ENCODE measurements around the gene FKBP5.

Gene FKBP5

DNA sequence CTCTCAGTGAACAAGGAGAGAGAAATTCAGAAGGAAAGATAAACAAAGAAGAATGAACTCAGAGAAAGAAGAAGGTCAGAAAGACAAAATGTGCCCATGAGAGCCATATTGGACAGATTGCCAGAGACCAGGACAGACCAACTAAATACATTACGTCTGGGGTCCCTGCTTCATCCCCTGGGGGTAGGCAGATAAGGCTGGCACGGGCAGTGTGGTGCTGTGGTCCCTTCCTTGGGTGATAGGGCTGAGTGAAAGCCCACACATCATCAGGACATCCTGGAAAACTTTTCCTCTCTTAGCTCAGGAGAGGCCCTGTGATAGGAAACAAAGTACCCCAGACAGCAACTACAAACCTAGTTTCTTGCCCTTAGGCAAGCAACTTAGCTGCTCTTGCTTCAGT lies 34.9 kb upstream of the FKBP5 start:
- DNase-seq (ENCODE audit: low read depth) = no peak

DNA sequence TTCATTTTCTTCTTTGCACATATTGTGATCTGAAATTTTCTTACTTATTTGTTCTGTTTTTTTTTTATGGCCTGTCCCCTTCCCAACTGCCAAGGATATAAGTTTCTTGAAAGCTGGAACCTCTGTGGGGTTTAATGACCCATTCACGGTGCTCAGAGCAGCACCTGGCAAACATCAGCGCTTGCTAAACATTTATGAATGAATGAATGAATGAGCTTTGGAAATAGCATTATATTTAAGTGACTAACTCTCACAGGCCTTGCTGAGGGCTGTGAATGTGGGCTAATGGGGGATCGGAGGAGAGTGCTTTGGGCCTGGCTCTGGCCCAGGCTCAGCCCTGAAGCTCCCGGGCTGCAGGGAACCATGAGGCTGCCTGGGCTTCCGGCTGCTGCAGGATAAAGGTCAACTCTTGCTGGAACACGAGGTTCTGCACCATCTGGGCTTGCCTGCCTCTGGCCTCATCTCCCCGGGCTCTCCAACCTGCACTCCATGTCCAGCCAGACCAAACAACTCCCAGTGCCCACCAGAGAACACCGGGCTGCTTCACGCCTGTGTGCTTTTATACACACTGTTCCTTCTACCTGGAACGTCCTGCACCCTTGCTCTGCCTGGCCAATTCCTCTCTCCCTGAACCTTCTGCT lies 33.5 kb upstream of the FKBP5 start:
- DNase-seq (ENCODE audit: low read depth) = no peak

DNA sequence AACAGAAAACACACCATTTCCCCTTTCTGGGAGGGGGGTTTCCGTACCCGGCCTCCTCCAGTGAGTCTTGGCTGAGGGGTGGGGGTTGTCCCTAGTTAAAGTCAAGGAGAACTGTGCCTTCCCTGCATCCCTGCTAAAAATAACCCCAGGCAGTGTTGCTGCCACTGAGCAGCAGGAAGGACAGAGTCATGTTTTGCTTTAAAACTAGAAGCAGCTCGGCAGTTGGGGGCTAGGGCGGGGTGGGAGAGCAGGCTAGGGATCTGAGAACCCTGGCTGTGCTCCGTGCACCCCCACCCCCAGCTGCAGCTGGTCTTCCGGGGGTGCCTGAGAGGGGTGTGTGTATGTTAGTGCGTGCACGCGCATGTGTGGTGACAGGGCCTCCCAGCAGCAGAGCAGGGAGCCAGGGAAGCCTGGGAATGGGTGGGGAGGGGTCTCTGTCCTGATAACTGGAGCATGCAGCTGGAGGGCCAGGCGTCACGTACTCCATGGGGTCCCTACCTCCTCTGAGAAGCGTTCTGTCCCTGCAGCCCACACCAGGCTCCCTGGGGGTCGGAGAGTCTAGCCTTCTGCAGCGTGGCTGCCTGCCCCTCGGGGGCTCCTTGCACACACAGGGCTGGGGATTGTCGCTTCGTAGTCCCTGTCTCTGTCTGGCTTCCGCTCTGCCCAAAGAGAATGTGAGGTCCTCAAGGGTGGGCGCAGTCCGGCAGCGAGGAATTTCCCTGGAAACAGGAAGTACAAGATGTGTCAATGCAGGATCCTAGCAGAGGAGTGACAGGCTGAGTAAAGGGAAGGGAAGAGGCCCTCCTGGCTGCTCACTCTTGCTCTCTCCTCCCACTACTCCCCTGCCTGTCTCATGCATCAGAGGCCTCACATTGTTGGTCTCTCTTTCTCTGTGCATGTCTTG lies 31.4 kb upstream of the FKBP5 start:
- peak; percentile 48 for DNase-seq (ENCODE audit: low read depth)

DNA sequence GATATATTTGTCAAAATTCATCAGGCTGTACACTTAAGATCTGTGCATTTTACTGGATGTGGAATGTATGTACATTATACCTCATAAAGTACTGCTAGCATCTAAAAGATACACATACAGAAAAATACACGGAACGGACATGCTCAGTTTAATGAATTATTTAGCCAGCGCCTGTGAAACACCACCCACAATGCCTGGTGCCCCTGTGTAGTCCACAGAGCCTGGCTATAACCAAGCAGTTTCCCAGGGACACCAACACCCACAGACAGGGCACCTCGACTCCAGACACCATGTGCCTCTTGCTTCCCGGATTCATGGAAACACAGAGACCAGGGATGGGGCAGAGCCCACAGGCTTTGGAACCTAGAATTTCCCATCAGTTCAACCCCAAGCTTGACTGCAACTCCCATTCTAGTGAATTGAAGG lies 30.7 kb upstream of the FKBP5 start:
- no peak for DNase-seq (ENCODE audit: low read depth)

DNA sequence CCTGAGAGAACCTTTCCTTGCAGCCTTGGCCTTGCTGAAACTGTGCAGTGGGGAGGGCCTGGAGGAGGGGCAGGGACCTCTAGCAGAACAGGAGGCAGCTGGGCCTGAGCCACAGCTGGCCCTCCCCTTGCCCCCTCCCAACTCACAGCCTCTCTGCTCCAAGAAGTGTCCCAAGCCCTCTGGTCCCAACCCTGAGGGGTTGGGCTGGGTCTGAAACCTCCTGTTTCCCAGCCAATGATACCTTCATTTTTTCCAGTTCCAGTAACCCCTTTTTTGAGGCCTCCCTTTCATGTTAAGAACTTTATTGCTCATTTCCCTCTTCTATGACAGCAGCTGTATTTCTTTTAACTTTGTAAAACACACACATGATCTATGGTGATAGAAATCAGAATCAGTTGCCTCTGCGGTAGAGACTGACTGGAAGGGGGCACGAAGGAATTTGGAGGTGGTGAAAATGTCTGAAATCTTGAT lies 30.2 kb upstream of the FKBP5 start:
- DNase-seq (ENCODE audit: low read depth) = no peak

DNA sequence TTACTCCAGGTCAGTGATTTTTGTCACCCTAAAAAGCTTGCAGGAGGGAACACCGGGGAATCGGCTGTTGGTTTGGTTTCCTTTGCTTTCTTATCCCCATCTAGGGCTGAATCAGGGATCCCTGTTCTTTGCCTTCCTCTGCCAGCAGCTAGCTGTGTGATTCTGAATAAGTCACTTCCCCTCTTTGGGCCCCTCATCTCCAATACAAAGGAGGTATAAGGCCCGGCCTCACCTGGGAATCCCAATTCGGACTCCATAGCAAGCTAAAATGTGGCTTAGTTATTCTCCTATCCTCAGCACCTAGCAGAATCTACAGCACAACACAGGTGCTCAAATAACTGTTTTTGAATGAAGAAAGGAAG lies 29.6 kb upstream of the FKBP5 start:
- DNase-seq (ENCODE audit: low read depth) = no peak

DNA sequence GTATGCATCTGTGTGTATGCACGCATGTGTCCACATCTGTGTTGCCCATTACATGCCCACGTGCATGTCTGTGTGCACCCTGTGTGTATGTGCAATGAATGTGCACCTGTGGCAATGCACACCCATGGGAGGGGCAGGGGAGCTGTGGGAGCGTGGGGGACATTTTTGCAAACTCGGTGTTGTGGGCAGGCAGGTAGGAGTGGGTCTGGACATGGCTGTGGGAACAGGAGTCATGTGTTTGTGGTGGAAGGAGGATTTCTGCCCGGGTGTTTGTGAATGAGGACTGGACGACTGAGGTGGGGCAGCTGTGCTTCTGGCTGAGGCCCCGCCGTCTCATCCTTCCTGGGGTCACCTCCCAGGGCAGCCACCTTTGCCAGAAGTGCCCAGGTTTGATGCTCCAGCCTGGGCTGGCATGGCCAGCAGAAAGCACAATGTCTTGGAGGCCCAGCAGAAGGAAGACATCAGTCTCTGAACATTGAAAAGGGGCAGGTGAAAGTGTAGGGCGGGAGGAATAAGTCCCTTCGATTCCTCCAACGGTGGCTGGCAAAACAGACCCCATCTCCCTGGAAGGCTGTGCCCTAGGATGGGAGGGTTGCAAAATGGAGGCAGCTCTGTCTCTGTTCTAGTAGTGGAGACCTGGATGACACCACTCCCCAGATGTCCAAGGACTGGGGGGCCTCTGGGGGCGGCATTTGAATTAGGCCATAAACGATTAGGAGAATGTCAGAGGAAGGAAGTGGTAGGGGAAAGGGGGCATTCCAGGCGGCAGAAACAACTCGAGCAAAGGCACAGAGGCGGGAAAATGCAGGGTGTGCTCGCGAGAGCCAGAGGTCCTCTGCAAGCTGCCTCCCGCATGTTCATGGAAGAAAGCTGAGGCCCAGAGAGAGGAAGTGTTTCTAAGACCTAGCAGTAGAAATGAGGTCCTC lies 29.0 kb upstream of the FKBP5 start:
- no peak for DNase-seq (ENCODE audit: low read depth)

DNA sequence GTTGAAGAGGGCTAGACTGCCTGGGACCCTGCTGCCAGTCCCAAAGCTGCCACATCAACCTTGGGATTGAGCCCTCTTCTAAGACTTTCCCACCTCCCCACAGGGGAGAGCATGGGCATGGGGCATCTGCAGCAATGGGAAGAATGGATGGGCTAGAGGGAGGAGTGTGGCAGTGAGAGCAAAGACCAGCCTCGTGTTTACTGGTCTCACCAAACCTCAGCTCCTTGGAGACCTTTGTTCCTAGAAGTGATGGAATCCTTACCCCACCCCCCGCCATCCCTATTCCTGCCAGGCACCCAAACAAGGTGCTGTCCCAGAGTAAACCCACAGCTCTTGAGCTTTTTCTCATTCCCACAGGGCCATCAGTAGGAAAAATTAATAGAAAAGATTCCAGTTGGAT lies 28.1 kb upstream of the FKBP5 start:
- DNase-seq (ENCODE audit: low read depth) = no peak

DNA sequence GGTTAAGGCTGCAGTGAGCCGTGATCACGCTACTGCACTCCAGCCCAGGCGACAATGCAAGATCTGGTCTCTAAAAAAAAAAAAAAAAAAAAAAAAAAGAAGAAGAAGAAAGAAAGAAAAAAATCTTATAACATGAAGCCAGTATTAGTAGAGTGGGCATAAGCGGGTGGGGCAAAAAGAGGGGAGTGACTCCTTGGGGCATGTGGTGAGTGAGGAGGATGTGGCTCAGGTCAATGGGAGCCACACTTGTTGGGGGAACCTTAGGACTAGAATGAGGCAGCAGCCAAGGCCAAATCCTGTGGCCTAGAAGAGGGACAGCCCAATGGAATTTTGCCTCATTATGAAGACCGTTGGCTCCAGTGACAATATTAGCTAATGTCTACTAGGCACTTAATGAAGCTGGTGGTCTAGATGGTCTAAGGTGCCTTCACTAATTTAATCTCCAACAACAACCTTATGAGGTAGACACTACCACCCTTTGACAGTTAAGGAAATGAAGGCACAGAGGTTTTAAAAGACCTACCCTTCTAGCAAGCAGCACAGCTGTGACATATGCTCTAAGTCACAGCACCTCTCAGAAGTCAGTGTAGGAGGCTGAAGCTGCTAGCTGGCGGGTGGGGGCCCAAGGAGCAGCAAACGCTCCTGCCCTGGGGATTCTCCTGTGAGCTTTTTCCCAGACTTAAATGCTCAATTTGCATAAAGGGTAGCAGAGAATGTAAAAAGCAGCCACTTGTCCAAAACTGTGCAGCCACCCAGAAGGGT lies 24.5 kb upstream of the FKBP5 start:
- DNase-seq (ENCODE audit: low read depth) = no peak

DNA sequence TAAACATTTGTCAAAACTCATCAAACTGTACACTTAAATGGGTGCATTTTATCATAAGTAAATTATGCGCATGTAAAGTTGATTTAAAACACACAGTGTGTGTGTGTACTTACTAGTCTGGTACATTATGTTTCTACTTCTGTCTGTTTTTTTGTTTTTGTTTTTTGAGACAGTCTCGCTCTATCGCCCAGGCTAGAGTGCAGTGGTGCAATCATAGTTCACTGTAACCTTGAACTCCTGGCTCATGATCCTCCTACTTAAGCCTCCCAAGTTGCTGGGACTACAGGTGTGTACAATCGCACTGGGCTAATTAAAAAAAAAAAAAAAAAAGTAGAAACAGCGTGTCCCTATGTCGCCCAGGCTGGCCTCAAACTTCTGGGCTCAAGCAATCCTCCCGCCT lies 23.0 kb upstream of the FKBP5 start:
- DNase-seq (ENCODE audit: low read depth) = no peak

DNA sequence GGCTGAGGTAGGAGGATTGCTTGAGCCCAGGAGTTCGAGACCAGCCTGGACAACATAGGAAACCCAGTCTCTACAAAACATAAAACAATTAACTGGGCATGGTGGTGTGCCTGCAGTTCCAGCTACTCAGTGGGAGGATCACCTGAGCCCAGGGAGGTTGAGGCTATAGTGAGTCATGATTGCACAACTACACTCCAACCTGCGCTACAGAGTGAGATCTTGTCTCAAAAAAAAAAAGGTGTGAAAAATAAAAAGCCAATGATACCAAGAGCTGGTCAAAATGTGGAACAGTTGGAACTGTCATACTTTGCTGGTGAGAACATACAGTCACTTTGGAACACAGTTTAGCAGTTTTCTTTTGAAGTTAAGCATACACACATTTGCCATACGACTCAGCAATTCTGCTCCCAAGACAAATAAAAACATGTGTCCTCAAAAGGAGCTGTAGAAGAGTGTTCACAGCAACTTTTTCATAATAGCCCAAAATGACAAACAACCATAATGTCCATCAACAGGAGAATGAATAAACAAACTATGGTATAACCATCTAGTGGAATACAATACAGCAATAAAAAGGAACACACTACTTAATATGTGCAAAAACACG lies 21.6 kb upstream of the FKBP5 start:
- no peak for DNase-seq (ENCODE audit: low read depth)

DNA sequence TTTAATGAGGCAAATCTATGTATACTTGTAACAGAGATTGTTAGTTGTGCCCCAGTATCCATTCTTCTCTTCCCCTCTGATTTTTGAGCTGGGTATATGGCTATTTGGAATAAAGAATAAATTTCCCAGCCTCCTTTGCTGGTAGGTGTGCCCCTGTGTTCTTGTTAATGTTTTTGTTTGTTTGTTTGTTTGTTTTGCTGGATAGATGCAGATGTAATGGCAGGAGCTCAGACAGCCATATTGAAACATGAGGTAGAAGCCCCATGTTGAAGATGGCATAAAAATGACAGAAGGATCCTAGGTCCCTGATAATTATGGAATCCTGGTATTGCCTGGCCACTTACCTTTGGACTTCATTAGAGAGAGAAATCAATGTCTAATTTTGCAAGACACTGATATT lies 19.9 kb upstream of the FKBP5 start:
- no peak for DNase-seq (ENCODE audit: low read depth)

DNA sequence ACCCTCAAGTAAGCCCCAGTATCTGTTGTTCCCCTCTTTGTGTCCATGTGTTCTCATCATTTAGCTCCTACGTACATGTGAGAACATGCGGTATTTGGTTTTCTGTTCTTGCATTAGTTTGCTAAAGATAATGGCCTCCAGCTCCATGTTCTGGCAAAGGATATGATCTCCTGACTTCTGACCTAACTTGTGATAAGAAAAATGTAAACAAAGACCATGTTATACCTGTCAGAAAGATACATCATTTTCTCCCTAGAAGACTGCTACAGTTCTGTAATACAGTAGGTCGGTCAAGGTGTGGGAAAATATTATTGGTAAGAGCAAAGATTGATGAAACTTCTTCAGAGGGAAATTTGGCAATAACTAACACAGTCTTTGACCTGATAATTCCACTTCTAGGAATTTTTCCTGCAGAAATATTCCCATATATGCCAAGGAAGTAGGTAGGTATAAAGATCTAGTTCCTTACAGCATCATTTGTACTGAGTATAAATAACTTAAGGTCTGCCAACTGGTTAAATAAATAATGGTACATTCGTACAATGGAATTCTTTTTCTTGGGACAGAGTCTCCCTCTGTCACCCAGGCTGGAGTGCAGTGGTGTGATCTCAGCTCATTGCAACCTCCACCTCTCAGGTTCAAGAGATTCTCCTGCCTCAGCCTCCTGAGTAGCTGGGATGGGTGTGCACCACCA lies 19.1 kb upstream of the FKBP5 start:
- DNase-seq (ENCODE audit: low read depth) = no peak

DNA sequence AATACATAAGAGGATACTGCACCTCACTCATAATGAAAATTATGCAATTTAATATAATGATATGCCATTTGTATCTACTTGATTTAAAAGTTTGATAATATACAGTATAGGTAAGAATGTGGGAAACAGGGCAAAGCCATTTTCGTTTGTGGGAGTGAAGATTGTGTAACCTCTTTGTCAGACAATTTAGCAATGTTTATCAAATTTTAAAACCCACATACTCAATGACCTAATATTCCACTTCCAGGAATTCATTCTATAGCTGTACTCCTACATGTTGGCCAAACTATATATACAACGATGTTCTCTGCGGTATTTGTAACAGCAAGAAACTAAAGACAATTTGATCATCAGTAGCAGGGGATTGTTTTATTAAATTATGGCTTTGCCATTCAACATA lies 17.8 kb upstream of the FKBP5 start:
- no peak for DNase-seq (ENCODE audit: low read depth)

DNA sequence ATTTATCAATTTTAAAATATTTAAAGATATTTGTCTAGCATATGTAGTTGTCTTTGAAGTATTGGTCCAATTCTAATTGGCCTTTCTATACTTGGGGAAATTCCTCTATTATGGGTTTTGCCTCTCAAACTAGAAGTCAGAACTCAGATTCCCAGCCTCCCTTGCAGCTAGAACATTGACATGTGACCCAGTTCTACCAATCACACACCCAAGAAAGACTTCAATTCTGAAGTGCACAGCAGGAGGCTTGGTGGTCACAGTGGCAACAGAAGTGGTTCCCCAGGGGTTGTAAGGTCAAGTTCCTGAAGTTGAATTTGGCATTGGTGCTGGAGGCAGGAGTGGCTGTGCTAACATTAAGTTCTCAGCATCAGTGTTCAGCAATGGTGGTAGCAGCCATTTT lies 14.8 kb upstream of the FKBP5 start:
- DNase-seq (ENCODE audit: low read depth) = no peak

DNA sequence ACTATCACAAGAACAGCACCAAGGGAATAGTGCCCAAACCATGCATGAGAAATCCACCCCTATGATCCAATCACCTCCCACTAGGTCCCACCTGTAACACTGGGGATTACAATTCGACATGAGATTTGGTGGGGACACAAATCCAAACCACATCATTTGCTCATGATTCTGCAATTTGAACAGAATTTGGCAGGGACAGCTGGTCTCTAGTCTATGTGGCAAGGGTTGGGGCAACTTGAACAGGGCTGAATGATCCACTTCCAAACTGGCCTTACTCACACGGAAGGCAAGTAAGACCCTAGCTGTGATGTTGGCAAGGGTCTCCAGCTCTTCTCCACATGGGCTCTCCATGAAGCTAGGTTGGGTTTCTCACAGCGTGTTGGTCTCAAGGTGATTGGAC lies 10.1 kb upstream of the FKBP5 start:
- DNase-seq (ENCODE audit: low read depth) = no peak

DNA sequence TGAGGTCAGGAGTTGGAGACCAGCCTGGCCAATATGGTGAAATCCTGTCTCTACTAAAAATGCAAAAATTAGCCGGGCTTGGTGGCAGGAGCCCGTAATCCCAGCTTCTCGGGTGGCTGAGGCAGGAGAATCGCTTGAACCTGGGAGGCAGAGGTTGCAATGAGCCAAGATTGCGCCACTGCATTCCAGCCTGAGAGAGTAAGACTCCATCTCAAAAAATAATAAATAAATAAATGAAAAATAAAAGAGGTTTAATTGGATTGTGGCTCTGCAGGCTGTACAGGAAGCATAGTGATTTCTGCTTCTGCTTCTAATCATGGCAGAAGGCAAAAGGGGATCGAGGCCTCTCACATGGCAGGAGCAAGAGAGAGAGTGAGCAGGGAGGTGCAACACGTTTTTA lies 9.7 kb upstream of the FKBP5 start:
- DNase-seq (ENCODE audit: low read depth) = peak; percentile 31

DNA sequence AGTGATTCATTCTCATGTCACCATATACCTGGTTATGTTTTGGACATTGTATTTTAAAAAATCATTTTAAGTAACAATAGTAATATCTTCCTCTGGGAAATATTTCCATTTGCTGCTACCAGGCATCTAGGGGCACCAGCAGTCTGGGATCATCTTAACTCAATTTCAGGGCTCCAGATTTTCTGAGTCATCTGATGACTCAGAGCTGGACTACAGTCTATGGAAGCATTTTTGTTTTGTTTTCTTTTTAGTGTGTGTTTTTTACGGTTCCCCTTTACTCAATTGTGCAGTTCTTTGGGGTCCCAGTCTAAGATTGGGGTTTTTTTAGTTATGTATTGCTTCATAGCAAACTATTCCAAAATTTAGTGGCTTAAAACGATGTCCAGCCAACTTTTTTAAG lies 5.7 kb upstream of the FKBP5 start:
- DNase-seq (ENCODE audit: low read depth) = peak; percentile 48

DNA sequence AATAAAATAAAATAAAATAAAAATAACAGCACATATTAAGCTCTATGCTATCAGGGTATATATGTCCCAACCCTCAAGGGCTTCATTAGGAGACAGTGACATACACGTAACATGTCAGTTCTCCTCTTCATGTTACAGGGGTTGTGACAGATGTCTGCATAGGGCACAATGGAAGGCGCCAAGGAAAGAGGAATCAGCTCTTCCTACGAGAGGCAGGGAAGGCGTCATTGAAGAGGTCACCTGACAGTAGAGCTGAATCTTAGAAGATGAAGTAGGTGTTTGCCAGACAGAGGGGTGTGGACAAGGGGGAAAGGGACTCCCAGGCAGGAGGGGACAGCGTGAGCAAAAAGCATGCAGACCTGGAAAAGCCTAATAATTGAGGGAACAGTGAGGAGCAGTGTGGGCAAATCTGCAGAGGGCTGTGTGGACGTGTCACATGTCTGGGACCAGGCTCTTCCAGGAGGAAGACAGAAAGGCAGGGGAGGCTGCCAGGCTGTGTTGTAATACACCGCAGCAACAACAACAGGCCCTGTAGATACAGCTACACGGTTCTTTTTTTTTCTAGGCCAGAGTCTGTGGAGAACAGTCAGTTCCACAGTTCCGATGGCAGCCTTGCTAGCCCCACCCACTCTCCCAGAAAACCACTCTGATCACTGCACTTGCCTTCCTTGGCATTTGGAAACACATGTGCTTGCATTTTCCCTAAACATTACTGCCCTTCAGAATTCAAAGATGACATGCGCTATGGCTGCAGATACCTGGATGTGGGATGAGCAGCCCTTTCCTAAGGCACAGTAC lies 2.5 kb upstream of the FKBP5 start:
- peak; percentile 31 for DNase-seq (ENCODE audit: low read depth)

DNA sequence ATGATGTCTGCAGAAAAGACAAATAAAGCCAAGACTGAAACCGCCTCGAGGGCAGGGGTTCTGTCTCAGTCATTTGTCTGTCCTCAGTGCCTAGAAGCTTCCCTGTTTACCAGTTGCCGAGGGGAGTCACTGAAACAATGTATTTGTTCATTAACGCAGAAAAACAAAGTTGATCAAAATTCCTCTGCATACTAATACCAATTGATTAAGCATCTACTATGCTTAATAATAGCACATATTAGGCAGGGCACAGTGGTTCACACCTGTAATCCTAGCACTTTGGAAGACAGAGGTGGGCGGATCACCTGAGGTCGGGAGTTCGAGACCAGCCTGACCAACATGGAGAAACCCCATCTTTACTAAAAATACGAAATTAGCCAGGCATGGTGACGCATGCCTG lies 1.8 kb upstream of the FKBP5 start:
- DNase-seq (ENCODE audit: low read depth) = no peak
